ENCODE measurements around the gene ADAMTS8. TPM values are rescaled to one million over a fixed set of nuclear protein-coding genes. Genes with fewer than 3 reads are reported as not detected.

Gene ADAMTS8
- total RNA-seq, 1 donor from 2014 or later: 0.22 TPM

GRCh38 chr11:130434521-130435223, 6.3 kb upstream of the ADAMTS8 start:
- peak; percentile 71 for TF ChIP-seq CTCF (IDR thresholded peaks at IDR 0.05; ENCODE audit: unreplicated experiment)
- peak; percentile 55 for DNase-seq (ENCODE audit: low spot score, unreplicated experiment)
- no peak overlapping the region for H3K4me3 Mint-ChIP-seq (ENCODE audit: low read depth)
- H3K27me3 Mint-ChIP-seq: peaks cover 38% of the 10 kb centered on the region
- no peaks in the 10 kb centered on the region for H3K36me3 Mint-ChIP-seq (ENCODE audit: insufficient read depth)
- H3K27ac Mint-ChIP-seq: no peak overlapping the region
- no peaks in the 10 kb centered on the region for H3K4me1 Mint-ChIP-seq (ENCODE audit: low read depth)
- H3K9me3 Mint-ChIP-seq (ENCODE audit: low read depth): no peaks in the 10 kb centered on the region

- no peak for DNase-seq (ENCODE audit: low spot score, unreplicated experiment)
- H3K4me1 Mint-ChIP-seq (ENCODE audit: low read depth): peaks cover 3% of the 10 kb centered on the region
- H3K4me3 Mint-ChIP-seq (ENCODE audit: low read depth): no peak overlapping the region
- H3K9me3 Mint-ChIP-seq (ENCODE audit: low read depth): no peaks in the 10 kb centered on the region
- no peaks in the 10 kb centered on the region for H3K36me3 Mint-ChIP-seq (ENCODE audit: insufficient read depth)
- H3K27me3 Mint-ChIP-seq: peaks cover 43% of the 10 kb centered on the region
- H3K27ac Mint-ChIP-seq: no peak overlapping the region
- TF ChIP-seq CTCF (IDR thresholded peaks at IDR 0.05; ENCODE audit: unreplicated experiment): no peak
Observed at GRCh38 chr11:130433357-130433756, 4.9 kb upstream of the ADAMTS8 start.

GRCh38 chr11:130431801-130432200, 3.4 kb upstream of the ADAMTS8 start:
- no peaks in the 10 kb centered on the region for H3K36me3 Mint-ChIP-seq (ENCODE audit: insufficient read depth)
- H3K9me3 Mint-ChIP-seq (ENCODE audit: low read depth): no peaks in the 10 kb centered on the region
- peaks cover 40% of the 10 kb centered on the region for H3K27me3 Mint-ChIP-seq
- DNase-seq (ENCODE audit: low spot score, unreplicated experiment): no peak
- no peak overlapping the region for H3K4me3 Mint-ChIP-seq (ENCODE audit: low read depth)
- peaks cover 7% of the 10 kb centered on the region for H3K4me1 Mint-ChIP-seq (ENCODE audit: low read depth)
- TF ChIP-seq CTCF (IDR thresholded peaks at IDR 0.05; ENCODE audit: unreplicated experiment): no peak
- H3K27ac Mint-ChIP-seq: no peak overlapping the region

GRCh38 chr11:130431331-130431773, 2.9 kb upstream of the ADAMTS8 start:
- Mint-ChIP-seq H3K27me3 (peaks cover 42% of the 10 kb centered on the region), H3K27ac (no peak overlapping the region), H3K9me3 (ENCODE audit: low read depth) (no peaks in the 10 kb centered on the region), H3K4me3 (ENCODE audit: low read depth) (no peak overlapping the region), H3K4me1 (ENCODE audit: low read depth) (peaks cover 7% of the 10 kb centered on the region), H3K36me3 (ENCODE audit: insufficient read depth) (no peaks in the 10 kb centered on the region)
- peak; percentile 82 for DNase-seq (ENCODE audit: low spot score, unreplicated experiment)
- peak; percentile 69 for TF ChIP-seq CTCF (IDR thresholded peaks at IDR 0.05; ENCODE audit: unreplicated experiment)

- Mint-ChIP-seq H3K27ac (no peak overlapping the region), H3K27me3 (peaks cover 55% of the 10 kb centered on the region)
Observed at GRCh38 chr11:130429983-130430382, 1.6 kb upstream of the ADAMTS8 start.

More at GRCh38 chr11:130429983-130430382, 1.6 kb upstream of the ADAMTS8 start:
- Mint-ChIP-seq H3K4me3 (ENCODE audit: low read depth) (no peak overlapping the region), H3K36me3 (ENCODE audit: insufficient read depth) (no peaks in the 10 kb centered on the region), H3K4me1 (ENCODE audit: low read depth) (peaks cover 7% of the 10 kb centered on the region), H3K9me3 (ENCODE audit: low read depth) (no peaks in the 10 kb centered on the region)
- no peak for DNase-seq (ENCODE audit: low spot score, unreplicated experiment)
- TF ChIP-seq CTCF (IDR thresholded peaks at IDR 0.05; ENCODE audit: unreplicated experiment): no peak
